ENCODE data around the gene PLCXD3. TPM values are rescaled to one million over a fixed set of nuclear protein-coding genes. Genes with fewer than 3 reads are reported as not detected.

PLCXD3 gene, protein sequence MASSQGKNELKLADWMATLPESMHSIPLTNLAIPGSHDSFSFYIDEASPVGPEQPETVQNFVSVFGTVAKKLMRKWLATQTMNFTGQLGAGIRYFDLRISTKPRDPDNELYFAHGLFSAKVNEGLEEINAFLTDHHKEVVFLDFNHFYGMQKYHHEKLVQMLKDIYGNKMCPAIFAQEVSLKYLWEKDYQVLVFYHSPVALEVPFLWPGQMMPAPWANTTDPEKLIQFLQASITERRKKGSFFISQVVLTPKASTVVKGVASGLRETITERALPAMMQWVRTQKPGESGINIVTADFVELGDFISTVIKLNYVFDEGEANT
- total RNA-seq (2022; extraction: Qiagen RNA extraction) = 0.10 to 0.18 TPM (median 0.15 TPM) in 5 replicates

DNA sequence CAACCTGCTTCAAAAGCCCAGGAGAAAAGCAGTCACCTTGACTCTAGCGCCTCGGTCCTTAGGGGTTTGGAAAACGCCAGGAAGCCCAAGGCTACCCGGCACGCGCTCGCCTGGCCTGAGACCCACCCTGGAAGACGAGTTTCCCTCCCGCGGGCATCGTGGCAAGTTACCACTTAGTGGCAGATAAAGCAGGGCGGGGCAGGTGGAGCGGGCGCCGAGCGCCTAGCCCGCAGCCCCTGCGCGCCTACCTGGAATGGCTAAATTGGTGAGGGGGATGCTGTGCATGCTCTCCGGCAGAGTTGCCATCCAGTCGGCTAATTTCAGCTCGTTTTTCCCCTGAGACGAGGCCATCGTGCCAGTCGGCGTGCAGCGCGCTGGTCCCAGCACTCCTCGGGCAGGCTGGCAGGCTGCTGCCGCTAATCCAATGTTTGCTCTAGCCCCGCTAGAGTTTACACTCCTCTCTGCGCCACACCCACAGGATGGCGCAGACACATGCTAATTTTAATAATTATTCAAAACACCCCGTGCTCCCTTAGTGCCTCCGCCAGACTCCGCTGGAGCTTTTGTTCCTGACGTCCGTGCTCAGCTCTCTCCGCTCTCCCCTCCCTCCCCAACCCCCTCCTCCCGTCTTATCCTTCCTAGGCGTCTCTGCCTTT, at the start of gene PLCXD3:
TSS of gene PLCXD3 (minus strand) at position 426 of the 656 bp plus-strand sequence. CDS start at position 351, 75 bp downstream.

All from A549 treated with AZD2906 at 1 μM for 4 hours (cell line).